AG10803 (cell line): ENCODE measurements around the gene MSRB2.
A peak's percentile ranks its signal among the peaks of the same experiment; 100 is the strongest.

Experiments used
- DNase-seq: peaks from one replicate; pipeline ENCODE4 v3.0.0; 2010; ENCODE audit warnings: low read depth
- H3K4me3 ChIP-seq: 2 replicates; pipeline ENCODE4 v1.5.1; 2011; ENCODE audit warnings: mild to moderate bottlenecking, low read length, control low read depth
- CTCF ChIP-seq: conservative IDR thresholded peaks from 2 replicates; pipeline ENCODE4 v1.5.1; 2011; ENCODE audit warnings: mild to moderate bottlenecking, low read length, control low read depth, inconsistent platforms

The MSRB2 gene

DNA sequence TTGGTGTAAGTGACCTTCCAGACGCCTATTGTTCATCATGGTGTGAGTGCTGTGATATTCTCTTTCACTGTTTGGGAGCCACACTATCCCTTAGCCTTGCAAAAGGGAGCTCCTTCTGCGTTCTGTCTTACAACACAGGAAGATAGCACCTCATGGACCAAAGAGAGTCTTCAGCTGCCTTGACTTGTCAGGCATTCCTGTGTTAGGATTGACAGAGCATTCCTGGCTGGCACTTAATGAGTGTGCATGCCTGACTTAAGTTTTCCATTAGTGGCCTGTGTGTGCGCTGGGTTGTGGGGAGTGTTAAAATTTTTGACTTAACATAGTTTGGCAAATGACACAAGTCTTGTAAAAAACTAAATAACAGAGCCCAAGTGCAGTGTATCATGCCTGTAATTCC is 21.9 kb upstream of the MSRB2 start:
- TF ChIP-seq CTCF: no peak
- DNase-seq: no peak
- H3K4me3 ChIP-seq: no peak overlapping the region

DNA sequence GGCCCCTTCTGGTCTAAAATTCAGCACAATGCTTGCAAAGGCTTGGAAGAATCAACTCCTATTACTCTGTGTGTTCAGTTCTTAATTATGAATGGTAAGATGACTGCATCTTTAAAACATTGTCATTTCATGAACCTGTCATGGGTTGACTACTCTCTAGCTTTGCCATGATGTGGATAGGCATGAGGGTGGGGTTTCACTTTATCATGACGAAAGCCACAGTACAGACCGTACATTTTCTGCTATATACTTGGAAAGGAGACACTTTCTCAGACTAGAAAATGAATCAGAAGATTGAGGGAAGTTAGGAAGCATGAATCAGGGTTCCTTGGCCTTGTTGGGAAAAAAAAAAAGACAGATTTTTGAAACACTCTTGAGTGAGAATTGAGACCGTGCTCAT is 19.7 kb upstream of the MSRB2 start:
- TF ChIP-seq CTCF: no peak
- no peak for DNase-seq
- H3K4me3 ChIP-seq: no peak overlapping the region

DNA sequence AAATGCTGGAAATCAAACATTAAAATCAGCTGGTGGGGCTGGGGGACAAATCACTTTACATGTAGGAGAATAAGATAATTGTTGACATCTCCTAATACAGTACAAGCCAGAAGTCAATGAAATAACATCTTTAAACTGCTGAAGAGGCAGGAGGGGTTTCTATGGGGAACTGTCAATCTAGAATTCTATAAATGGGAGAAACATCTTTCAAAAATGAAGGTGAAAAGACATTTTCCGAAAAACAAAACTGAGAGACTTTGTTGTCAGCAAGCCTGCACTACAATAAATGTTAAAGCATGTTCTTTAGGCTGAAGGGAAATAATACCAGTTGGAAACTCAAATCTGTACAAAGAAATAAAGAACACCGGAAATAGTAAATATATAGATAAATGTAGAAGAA is 17.3 kb upstream of the MSRB2 start:
- no peak overlapping the region for H3K4me3 ChIP-seq
- TF ChIP-seq CTCF: no peak
- DNase-seq: no peak

DNA sequence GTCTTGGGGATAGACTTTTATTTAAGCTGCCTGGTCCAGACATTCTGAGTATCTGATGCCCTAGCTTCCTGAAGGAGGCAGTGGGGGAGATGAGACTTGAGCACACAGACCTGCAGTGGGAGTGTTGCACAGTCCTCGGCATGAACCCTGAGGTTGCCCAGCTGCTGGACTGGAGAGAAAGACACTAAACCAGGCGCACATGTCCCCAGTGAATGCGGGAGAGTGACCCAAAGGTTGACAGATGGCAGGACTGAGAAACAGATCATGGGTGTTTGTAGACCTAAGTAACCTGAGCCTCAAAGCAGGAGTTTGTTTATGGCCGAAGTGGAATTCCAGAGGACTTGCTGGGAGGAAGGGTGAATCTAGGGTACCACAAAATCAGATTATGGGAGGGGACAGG is 15.7 kb upstream of the MSRB2 start:
- no peak overlapping the region for H3K4me3 ChIP-seq
- no peak for TF ChIP-seq CTCF
- no peak for DNase-seq

DNA sequence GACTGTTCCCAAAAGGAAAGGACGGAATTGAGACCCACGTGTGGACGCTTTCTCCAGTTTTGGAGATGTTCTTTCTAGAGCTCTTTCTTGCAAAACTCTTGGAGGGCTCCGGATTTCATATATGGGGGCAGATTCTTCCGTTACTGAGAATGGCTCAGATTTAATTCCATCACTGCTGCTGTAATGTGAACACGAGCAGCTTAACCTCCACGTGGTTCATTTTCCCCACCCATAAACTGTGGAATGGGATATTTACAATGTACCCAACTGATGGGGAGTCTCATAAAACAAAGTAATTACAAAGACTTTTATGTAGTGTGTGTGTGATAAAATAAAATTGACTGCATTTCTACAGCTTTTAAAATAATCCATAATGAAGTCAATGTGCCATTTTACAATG is 15.1 kb upstream of the MSRB2 start:
- no peak for TF ChIP-seq CTCF
- no peak overlapping the region for H3K4me3 ChIP-seq
- DNase-seq: no peak

DNA sequence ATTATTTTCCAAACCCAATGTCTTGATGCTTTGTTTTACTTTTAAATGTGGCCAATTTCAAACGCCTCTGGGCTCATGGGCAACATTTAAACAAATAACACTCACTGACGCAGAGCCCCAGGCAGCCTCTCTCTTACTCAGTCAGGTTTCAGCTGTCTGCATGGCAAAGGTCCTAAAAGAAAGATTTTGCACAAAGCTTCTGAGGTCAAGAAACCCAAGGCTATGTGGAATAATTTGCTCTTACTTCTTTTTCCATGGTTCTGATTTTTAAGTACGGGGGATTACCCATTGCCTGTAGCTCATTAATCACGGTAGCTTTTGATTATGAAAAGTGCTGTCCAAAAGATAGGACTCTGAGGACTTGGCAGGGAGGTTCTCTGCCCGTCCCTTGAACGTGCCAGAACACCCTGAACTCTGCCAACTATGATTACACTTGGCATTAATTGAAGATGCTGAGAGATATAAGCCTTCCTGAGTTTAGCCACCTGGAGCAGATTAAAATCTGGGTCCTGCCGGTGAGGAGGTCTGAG is 14.1 kb upstream of the MSRB2 start:
- DNase-seq: peak; percentile 24

More for the DNA sequence above, 14.1 kb upstream of the MSRB2 start:
- H3K4me3 ChIP-seq: no peak overlapping the region
- TF ChIP-seq CTCF: no peak
